ENCODE data around the gene DSCAML1.

Gene DSCAML1

DNA sequence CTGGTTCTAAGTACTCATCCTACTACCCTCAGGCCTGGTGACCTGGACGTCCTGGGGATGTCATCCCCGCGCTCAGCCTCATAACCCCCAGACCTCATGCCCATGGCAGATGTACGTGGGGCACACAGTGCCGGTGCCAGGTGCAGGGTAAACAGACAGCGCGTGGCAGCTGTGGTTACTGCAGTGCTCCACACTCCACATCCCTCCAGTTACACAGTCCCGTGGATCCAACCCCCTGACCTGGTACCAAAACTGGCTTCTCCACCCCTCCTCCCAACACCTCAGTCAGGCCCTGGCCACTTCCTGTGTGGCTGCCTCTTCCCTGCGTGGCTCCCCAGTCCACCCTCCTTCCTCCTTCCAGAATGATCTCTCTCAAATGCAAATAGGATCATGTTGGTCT lies 95.2 kb downstream of the DSCAML1 start:
- no peak for FAIRE-seq
- no peak for DNase-seq (ENCODE audit: low spot score)

GRCh38 chr11:117700551-117700950 lies 96.5 kb downstream of the DSCAML1 start:
- DNase-seq (ENCODE audit: low spot score) (no peak), FAIRE-seq (no peak)

DNA sequence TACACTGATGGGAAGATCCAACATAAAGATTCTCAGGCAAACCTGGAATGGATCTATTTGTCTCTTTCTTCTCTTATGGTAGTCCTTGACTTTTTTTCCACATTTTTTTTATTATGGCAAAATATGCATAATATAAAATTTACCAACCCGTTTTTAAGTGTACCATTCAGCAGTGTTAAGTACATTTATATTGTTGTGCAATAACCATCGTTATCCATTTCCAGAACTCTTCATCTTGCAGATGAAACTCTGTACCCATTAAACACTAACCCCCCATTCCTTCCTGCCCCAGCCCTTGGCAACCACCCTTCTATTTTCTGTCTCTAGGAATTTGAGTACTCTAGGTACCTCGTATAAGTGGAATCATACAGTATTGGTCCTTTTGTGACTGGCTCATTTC lies 99.7 kb downstream of the DSCAML1 start:
- no peak for DNase-seq (ENCODE audit: low spot score)
- no peak for FAIRE-seq

GRCh38 chr11:117696540-117696939 lies 100.5 kb downstream of the DSCAML1 start:
- no peak for DNase-seq (ENCODE audit: low spot score)

GRCh38 chr11:117693344-117693743 lies 103.7 kb downstream of the DSCAML1 start:
- FAIRE-seq (no peak), DNase-seq (ENCODE audit: low spot score) (no peak)

More at GRCh38 chr11:117696540-117696939, 100.5 kb downstream of the DSCAML1 start:
- no peak for FAIRE-seq

- no peak for FAIRE-seq
Observed at GRCh38 chr11:117691516-117691915, 105.5 kb downstream of the DSCAML1 start.

GRCh38 chr11:117691218-117691514 lies 105.8 kb downstream of the DSCAML1 start:
- FAIRE-seq: no peak
- no peak for DNase-seq (ENCODE audit: low spot score)

More at GRCh38 chr11:117691516-117691915, 105.5 kb downstream of the DSCAML1 start:
- DNase-seq (ENCODE audit: low spot score): no peak

DNA sequence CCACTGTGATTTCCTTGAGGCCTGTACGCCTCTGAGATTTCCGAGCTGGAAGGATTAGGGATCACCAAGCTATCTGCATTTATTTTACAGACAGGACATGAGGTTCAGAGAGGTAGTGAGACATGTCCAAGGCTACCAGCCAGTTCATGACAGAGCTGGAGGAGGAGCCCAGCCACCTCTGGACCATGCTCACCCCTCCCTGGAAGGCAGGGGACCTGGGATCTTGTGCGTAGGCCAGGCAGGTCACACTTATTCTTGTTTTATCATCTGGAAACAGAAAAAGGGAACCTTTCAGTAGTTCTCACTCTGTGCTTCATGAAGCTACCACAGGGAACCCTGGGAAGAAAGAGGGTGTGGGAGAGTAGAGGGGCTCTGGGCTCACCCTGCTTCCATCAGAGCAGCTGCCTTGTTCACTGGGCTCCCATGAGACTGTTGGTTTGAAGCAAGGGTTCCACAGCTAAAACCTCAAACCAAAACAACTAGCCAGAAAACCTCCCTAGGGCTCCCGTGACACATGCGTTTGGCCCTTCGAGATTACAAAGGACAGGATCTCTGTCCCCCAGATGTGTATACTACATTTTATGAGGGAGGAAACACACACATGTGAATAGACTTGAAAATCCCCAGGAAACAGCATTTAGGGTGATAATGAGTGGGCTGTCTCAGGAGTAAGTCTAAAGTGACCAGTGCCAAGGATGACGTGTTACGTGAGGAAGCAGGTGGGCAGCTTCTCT lies 106.4 kb downstream of the DSCAML1 start:
- no peak for FAIRE-seq
- no peak for DNase-seq (ENCODE audit: low spot score)

DNA sequence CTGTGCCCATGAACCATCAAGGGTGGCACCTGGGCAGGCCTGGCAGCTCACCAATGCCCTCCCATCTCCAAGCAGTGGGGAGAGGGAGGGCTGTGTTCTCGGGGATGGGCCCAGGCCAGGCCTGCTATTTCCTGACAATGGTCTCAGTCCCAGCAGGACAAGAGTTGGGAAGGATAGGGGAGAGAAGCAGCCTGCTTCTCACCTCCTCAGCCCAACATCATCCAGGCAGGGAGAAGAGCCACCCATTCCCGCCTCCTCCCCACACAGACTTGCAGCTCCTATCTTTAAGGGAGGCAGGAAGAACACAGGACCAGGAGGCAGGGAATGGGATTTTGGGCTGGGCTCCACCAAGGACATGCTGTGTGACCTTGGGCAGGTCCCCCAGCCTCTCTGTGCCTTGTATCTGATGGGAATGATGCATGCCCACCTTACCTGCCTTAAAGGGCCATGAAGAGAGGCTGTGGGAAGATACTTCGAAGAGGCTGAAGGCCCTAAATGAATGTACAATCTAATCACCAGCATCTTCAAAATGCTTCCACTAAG lies 108.7 kb downstream of the DSCAML1 start:
- FAIRE-seq: no peak

DNA sequence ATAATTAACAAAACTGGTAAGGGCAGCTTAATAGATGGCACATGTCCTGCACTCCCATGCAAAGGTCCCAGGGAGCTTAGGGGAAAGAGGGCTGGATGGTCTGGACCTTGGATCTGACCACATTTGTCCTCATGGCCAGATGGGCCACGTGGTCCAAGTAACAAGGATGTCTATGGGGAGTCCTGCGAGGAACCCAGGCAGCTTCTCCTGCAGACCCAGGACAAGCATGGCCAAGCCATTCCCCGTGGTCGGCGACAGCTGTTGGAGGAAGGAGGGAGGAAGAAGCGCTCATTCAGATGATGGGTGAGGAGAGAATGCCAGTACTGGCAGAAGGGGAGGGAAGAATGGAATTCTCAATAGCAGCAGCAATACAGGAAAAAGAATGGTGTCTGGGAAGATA lies 109.2 kb downstream of the DSCAML1 start:
- DNase-seq (ENCODE audit: low spot score) (no peak), FAIRE-seq (no peak)

More for the DNA sequence above, 108.7 kb downstream of the DSCAML1 start:
- DNase-seq (ENCODE audit: low spot score): no peak

DNA sequence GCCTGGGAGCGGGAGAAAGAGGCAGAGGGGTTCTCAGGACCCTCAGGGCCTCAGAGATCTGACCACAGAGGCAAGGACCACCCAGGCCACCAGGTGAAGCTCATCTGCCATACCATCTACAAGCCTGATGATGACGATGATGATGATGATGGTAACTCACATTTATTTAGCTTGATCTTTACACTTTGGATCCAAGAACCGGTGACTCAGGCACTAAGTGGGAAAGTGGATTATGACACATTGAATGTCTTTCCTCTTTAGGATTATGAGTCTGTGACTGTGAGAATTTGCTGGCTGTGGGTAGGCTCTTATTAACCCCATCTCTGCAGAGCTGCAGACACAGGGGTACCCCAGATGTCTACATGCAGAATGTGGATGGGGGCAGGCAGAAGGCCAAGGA lies 110.3 kb downstream of the DSCAML1 start:
- DNase-seq (ENCODE audit: low spot score): no peak

GRCh38 chr11:117685566-117685965 lies 111.5 kb downstream of the DSCAML1 start:
- no peak for FAIRE-seq
- DNase-seq (ENCODE audit: low spot score): no peak

More for the DNA sequence above, 110.3 kb downstream of the DSCAML1 start:
- no peak for FAIRE-seq

DNA sequence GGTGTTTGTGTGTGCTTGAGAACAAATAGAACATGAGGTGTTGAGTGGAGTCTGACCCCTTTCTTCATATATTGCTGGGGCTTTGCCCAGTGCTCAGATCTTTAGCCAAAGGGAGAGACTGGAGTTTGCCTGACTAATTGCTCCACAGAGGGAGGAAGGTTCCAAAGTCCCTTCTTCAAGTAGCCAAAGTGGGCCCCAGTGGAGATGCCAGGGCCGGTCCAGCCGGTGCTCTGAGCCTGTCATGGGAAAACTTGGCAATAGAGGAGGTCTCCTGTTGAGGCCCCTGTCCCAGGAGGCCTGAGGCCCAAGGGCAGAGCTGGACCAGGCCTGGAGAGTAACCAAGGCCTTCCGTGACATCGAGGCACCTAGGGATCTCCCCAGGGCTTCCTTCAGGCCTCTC lies 112.3 kb downstream of the DSCAML1 start:
- no peak for FAIRE-seq
- DNase-seq (ENCODE audit: low spot score): no peak

GRCh38 chr11:117684111-117684510 lies 112.9 kb downstream of the DSCAML1 start:
- DNase-seq (ENCODE audit: low spot score) (no peak), FAIRE-seq (no peak)

GRCh38 chr11:117681438-117681837 lies 115.6 kb downstream of the DSCAML1 start:
- FAIRE-seq (no peak), DNase-seq (ENCODE audit: low spot score) (no peak)

- no peak for FAIRE-seq
- no peak for DNase-seq (ENCODE audit: low spot score)
Observed at GRCh38 chr11:117679461-117679860, 117.6 kb downstream of the DSCAML1 start.

GRCh38 chr11:117678658-117679406 lies 118.2 kb downstream of the DSCAML1 start:
- FAIRE-seq (no peak), DNase-seq (ENCODE audit: low spot score) (no peak)

DNA sequence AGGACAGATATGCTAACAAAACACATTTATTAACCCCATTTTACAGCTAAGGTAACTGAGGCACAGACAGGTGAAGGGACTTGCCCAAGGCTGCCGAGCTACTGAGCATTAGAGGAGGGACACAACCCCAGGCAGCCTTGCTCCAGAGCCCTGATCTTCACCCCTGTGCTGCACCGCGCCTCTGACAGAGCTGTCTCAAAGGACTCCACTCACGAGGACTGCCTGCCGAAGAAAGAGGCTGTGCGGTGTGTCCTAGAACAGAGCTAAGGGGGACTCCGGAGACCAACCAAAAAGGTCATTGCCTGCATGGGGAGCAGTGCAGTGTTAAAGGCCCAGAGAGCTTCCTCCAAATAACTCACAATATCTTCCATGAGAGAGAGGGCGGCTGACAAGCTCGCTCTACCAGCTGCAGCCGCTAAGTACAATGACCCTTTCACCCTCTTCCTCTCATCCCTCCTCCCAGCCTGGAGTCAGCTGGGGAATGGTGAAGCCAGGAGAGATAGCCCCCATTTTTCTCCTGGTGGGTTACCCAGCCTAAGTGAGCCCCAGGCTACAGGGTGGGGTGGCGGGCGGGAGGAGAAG lies 119.2 kb downstream of the DSCAML1 start:
- no peak for FAIRE-seq
- no peak for DNase-seq (ENCODE audit: low spot score)

DNA sequence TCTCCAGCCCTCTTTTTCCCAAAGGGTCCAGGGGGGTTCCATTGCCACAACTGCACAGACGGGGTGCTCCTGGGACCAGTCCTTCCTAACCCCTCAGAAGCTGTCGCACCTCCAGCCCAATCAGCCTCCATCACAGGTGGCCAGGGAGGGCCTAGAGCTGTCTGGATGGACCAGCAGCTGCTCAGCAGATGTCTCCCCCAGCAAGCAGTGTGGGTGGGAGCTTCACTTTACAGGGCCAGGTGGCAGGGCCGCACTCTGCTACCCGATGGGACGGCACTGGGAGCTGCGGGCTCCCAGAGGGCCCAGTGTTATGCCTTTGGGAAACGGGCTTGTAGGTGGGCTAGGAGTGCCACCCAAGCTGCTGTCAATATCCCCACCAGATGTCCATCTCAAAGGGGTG lies 120.5 kb downstream of the DSCAML1 start:
- DNase-seq (ENCODE audit: low spot score) (no peak), FAIRE-seq (no peak)

DNA sequence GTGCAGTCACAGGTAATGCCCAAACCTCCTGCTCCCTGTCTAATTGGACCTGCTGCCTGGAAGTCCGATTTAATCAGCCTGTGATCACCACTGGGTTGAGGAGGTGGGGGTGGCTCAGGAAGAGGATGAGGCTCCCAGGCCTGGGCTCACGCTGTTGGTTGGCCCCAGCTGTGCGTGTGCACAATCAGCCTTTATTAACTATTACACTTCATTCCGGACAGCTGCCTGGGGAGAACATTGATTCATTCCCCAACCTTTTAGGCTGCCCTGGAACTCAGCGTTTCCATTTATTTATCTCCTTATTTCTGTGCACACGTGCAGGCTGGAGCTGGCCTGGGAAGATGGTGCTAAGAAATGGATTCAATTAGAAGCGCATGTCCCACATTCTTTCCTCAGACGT lies 123.4 kb downstream of the DSCAML1 start:
- no peak for DNase-seq (ENCODE audit: low spot score)
- FAIRE-seq: no peak

DNA sequence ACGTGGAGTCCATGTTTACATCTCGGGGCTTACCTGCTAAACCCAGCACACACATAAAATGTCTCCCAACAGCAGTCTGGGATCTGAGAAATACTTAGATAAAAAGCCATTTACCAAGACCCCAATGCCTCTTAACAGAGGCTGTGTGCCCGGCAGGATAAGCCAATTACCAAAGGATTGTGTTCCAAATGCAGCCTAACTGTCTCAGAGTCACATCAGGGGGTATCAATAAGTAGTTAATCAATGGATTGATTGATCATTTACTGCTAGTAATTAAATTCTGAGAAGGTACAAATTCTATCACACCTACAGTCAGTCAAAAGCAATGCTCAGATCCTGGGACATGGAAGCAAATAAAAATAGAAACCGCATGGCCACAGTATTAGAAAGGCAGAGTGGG lies 125.6 kb downstream of the DSCAML1 start:
- FAIRE-seq: no peak
- no peak for DNase-seq (ENCODE audit: low spot score)

GRCh38 chr11:117670924-117671323 lies 126.1 kb downstream of the DSCAML1 start:
- DNase-seq (ENCODE audit: low spot score) (no peak), FAIRE-seq (no peak)

Data from RCC 7860 (cell line).